Measurements from ENCODE around the gene SCNN1G. TPM values are rescaled to one million over a fixed set of nuclear protein-coding genes. Genes with fewer than 3 reads are reported as not detected.

Gene SCNN1G
- total and polyA plus RNA-seq, 3 experiments from 2014 or later: not detected

GRCh38 chr16:23194497-23195221, 12.1 kb downstream of the SCNN1G start:
- H3K27me3 Mint-ChIP-seq: peaks cover 12 to 38% of the 10 kb centered on the region in 2 donors
- ChIA-PET CTCF (no interaction called here), POLR2A (no interaction called here)
- no peak overlapping the region for H3K4me3 ChIP-seq (ENCODE audit: low read length)
- no peak overlapping the region for H3K4me3 Mint-ChIP-seq
- no peaks in the 10 kb centered on the region for H3K4me1 ChIP-seq (ENCODE audit: insufficient read depth, low read length)
- H3K36me3 Mint-ChIP-seq: no peaks in the 10 kb centered on the region
- DNase-seq: no peak
- no peaks in the 10 kb centered on the region for H3K4me1 Mint-ChIP-seq
- H3K27ac ChIP-seq (ENCODE audit: low read depth, low read length): no peak overlapping the region
- H3K36me3 ChIP-seq (ENCODE audit: insufficient read depth, low read length): no peaks in the 10 kb centered on the region
- H3K27me3 ChIP-seq (ENCODE audit: insufficient read depth, low read length, poor library complexity, severe bottlenecking): no peaks in the 10 kb centered on the region
- no peak overlapping the region for H3K27ac Mint-ChIP-seq
- H3K9me3 Mint-ChIP-seq: no peaks in the 10 kb centered on the region
- no peaks in the 10 kb centered on the region for H3K9me3 ChIP-seq (ENCODE audit: low read length)

- no peak for DNase-seq
- ChIA-PET CTCF (no interaction called here), POLR2A (no interaction called here)
- Mint-ChIP-seq H3K36me3 (no peaks in the 10 kb centered on the region), H3K9me3 (no peaks in the 10 kb centered on the region), H3K27me3 (peaks cover 12 to 40% of the 10 kb centered on the region in 2 donors), H3K4me3 (no peak overlapping the region), H3K27ac (no peak overlapping the region), H3K4me1 (no peaks in the 10 kb centered on the region)
- no peaks in the 10 kb centered on the region for H3K9me3 ChIP-seq (ENCODE audit: low read length)
- H3K27ac ChIP-seq (ENCODE audit: low read depth, low read length): no peak overlapping the region
- no peaks in the 10 kb centered on the region for H3K27me3 ChIP-seq (ENCODE audit: insufficient read depth, low read length, poor library complexity, severe bottlenecking)
- no peaks in the 10 kb centered on the region for H3K36me3 ChIP-seq (ENCODE audit: insufficient read depth, low read length)
- H3K4me1 ChIP-seq (ENCODE audit: insufficient read depth, low read length): no peaks in the 10 kb centered on the region
- no peak overlapping the region for H3K4me3 ChIP-seq (ENCODE audit: low read length)
Measured at GRCh38 chr16:23195366-23195978, 12.9 kb downstream of the SCNN1G start.

GRCh38 chr16:23196539-23196938, 14.0 kb downstream of the SCNN1G start:
- H3K9me3 Mint-ChIP-seq: no peaks in the 10 kb centered on the region
- ChIA-PET CTCF (no interaction called here), POLR2A (no interaction called here)
- no peak overlapping the region for H3K4me3 Mint-ChIP-seq
- Histone ChIP-seq H3K27me3 (ENCODE audit: insufficient read depth, low read length, poor library complexity, severe bottlenecking) (no peaks in the 10 kb centered on the region), H3K4me1 (ENCODE audit: insufficient read depth, low read length) (no peaks in the 10 kb centered on the region), H3K4me3 (ENCODE audit: low read length) (no peak overlapping the region), H3K9me3 (ENCODE audit: low read length) (no peaks in the 10 kb centered on the region), H3K36me3 (ENCODE audit: insufficient read depth, low read length) (no peaks in the 10 kb centered on the region), H3K27ac (ENCODE audit: low read depth, low read length) (no peak overlapping the region)
- peaks cover 6 to 41% of the 10 kb centered on the region in 2 donors for H3K27me3 Mint-ChIP-seq
- no peaks in the 10 kb centered on the region for H3K36me3 Mint-ChIP-seq
- H3K4me1 Mint-ChIP-seq: no peaks in the 10 kb centered on the region
- peak overlapping the region in 1 of 8 donors; percentile 25 for H3K27ac Mint-ChIP-seq
- DNase-seq: no peak

- peaks cover 4 to 46% of the 10 kb centered on the region in 2 donors for H3K27me3 Mint-ChIP-seq
Measured at GRCh38 chr16:23202166-23202565, 19.6 kb downstream of the SCNN1G start.

GRCh38 chr16:23206986-23207385, 24.4 kb downstream of the SCNN1G start:
- Mint-ChIP-seq H3K27ac (no peak overlapping the region), H3K4me3 (no peak overlapping the region), H3K27me3 (peaks cover 7 to 47% of the 10 kb centered on the region in 2 donors), H3K36me3 (no peaks in the 10 kb centered on the region), H3K9me3 (no peaks in the 10 kb centered on the region), H3K4me1 (no peaks in the 10 kb centered on the region)
- H3K36me3 ChIP-seq (ENCODE audit: insufficient read depth, low read length): no peaks in the 10 kb centered on the region
- DNase-seq: no peak
- ChIA-PET POLR2A (no interaction called here), CTCF (no interaction called here)
- no peak overlapping the region for H3K4me3 ChIP-seq (ENCODE audit: low read length)
- no peaks in the 10 kb centered on the region for H3K27me3 ChIP-seq (ENCODE audit: insufficient read depth, low read length, poor library complexity, severe bottlenecking)
- H3K27ac ChIP-seq (ENCODE audit: low read depth, low read length): no peak overlapping the region
- H3K9me3 ChIP-seq (ENCODE audit: low read length): no peaks in the 10 kb centered on the region
- no peaks in the 10 kb centered on the region for H3K4me1 ChIP-seq (ENCODE audit: insufficient read depth, low read length)

More at GRCh38 chr16:23202166-23202565, 19.6 kb downstream of the SCNN1G start:
- H3K9me3 Mint-ChIP-seq: no peaks in the 10 kb centered on the region
- DNase-seq: no peak
- Histone ChIP-seq H3K9me3 (ENCODE audit: low read length) (no peaks in the 10 kb centered on the region), H3K27ac (ENCODE audit: low read depth, low read length) (no peak overlapping the region), H3K27me3 (ENCODE audit: insufficient read depth, low read length, poor library complexity, severe bottlenecking) (no peaks in the 10 kb centered on the region), H3K4me1 (ENCODE audit: insufficient read depth, low read length) (no peaks in the 10 kb centered on the region), H3K4me3 (ENCODE audit: low read length) (no peak overlapping the region), H3K36me3 (ENCODE audit: insufficient read depth, low read length) (no peaks in the 10 kb centered on the region)
- H3K4me1 Mint-ChIP-seq: no peaks in the 10 kb centered on the region
- ChIA-PET POLR2A (no interaction called here), CTCF (no interaction called here)
- H3K27ac Mint-ChIP-seq: no peak overlapping the region
- no peaks in the 10 kb centered on the region for H3K36me3 Mint-ChIP-seq
- no peak overlapping the region for H3K4me3 Mint-ChIP-seq

GRCh38 chr16:23207485-23207884, 24.9 kb downstream of the SCNN1G start:
- Mint-ChIP-seq H3K36me3 (no peaks in the 10 kb centered on the region), H3K4me3 (no peak overlapping the region), H3K27me3 (peaks cover 8 to 47% of the 10 kb centered on the region in 2 donors), H3K9me3 (no peaks in the 10 kb centered on the region), H3K4me1 (no peaks in the 10 kb centered on the region), H3K27ac (no peak overlapping the region)
- Histone ChIP-seq H3K4me1 (ENCODE audit: insufficient read depth, low read length) (no peaks in the 10 kb centered on the region), H3K4me3 (ENCODE audit: low read length) (no peak overlapping the region), H3K9me3 (ENCODE audit: low read length) (no peaks in the 10 kb centered on the region), H3K27me3 (ENCODE audit: insufficient read depth, low read length, poor library complexity, severe bottlenecking) (no peaks in the 10 kb centered on the region), H3K27ac (ENCODE audit: low read depth, low read length) (no peak overlapping the region), H3K36me3 (ENCODE audit: insufficient read depth, low read length) (no peaks in the 10 kb centered on the region)
- ChIA-PET CTCF (no interaction called here), POLR2A (no interaction called here)
- no peak for DNase-seq

GRCh38 chr16:23209606-23210005, 27.1 kb downstream of the SCNN1G start:
- DNase-seq: no peak
- Mint-ChIP-seq H3K36me3 (no peaks in the 10 kb centered on the region), H3K4me1 (no peaks in the 10 kb centered on the region), H3K9me3 (no peaks in the 10 kb centered on the region), H3K27me3 (peaks cover 8 to 46% of the 10 kb centered on the region in 2 donors), H3K27ac (no peak overlapping the region), H3K4me3 (no peak overlapping the region)
- no peak overlapping the region for H3K27ac ChIP-seq (ENCODE audit: low read depth, low read length)
- H3K4me1 ChIP-seq (ENCODE audit: insufficient read depth, low read length): no peaks in the 10 kb centered on the region
- H3K36me3 ChIP-seq (ENCODE audit: insufficient read depth, low read length): no peaks in the 10 kb centered on the region
- no peaks in the 10 kb centered on the region for H3K27me3 ChIP-seq (ENCODE audit: insufficient read depth, low read length, poor library complexity, severe bottlenecking)
- no peaks in the 10 kb centered on the region for H3K9me3 ChIP-seq (ENCODE audit: low read length)
- no peak overlapping the region for H3K4me3 ChIP-seq (ENCODE audit: low read length)
- POLR2A ChIA-PET: no interaction called here
- CTCF ChIA-PET: interaction anchor here (1.1 kb wide), 1 partner anchor 9 kb away, joined by 3 read pairs; no protein-coding TSS in a partner anchor

- no peaks in the 10 kb centered on the region for H3K4me1 ChIP-seq (ENCODE audit: insufficient read depth, low read length)
- no peaks in the 10 kb centered on the region for H3K36me3 ChIP-seq (ENCODE audit: insufficient read depth, low read length)
- Mint-ChIP-seq H3K27me3 (peaks cover 14 to 54% of the 10 kb centered on the region in 2 donors), H3K9me3 (no peaks in the 10 kb centered on the region), H3K4me3 (no peak overlapping the region), H3K27ac (no peak overlapping the region), H3K4me1 (no peaks in the 10 kb centered on the region), H3K36me3 (no peaks in the 10 kb centered on the region)
- no peak overlapping the region for H3K4me3 ChIP-seq (ENCODE audit: low read length)
- ChIA-PET POLR2A (no interaction called here), CTCF (no interaction called here)
- H3K27ac ChIP-seq (ENCODE audit: low read depth, low read length): no peak overlapping the region
- no peak for DNase-seq
- H3K9me3 ChIP-seq (ENCODE audit: low read length): no peaks in the 10 kb centered on the region
- no peaks in the 10 kb centered on the region for H3K27me3 ChIP-seq (ENCODE audit: insufficient read depth, low read length, poor library complexity, severe bottlenecking)
Measured at GRCh38 chr16:23213831-23214230, 31.3 kb downstream of the SCNN1G start.
